Measurements from ENCODE around the gene ADGRA1.

DNA sequence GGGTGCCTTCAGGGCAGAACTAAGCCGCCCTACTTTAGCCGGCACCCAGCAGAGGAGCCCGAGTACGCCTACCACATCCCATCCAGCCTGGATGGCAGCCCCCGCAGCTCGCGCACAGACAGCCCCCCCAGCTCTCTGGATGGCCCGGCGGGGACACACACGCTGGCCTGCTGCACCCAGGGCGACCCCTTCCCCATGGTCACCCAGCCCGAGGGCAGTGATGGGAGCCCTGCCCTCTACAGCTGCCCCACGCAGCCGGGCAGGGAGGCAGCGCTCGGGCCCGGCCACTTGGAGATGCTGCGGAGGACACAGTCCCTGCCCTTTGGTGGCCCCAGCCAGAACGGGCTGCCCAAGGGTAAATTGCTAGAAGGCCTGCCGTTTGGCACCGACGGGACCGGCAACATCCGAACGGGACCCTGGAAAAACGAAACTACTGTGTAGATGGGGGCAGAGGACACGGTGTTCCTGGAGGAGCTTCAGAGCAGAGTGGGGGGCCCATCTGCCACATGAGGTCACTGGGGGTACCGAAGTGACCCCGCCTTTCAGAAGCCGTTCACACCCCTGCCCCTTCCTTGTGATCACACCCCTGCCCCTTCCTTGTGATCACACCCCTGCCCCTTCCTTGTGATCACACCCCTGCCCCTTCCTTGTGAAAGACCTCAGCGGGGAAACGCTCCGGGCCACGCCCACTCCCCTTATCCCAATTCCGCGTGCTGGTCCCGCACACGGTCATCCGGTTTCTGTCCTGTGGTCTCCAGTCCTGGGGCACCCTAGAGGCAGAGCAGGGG is 41.5 kb downstream of the ADGRA1 start:
- no peak for TF ChIP-seq CTCF (conservative IDR thresholded peaks at IDR 0.05 in 1 of 2, IDR thresholded peaks at IDR 0.05 in 1 of 2; ENCODE audit: low read depth in 1 of 2, low read length in 2 of 2)
- no peak for TF ChIP-seq EZH2 (IDR thresholded peaks at IDR 0.05; ENCODE audit: low read length, missing control alignments)
